Activated naive CD4-positive, alpha-beta T cell treated with anti-CD3 and anti-CD28 coated beads, Interleukin-2, amount 50 U/mL, for 16 hours (primary cell): ENCODE results near the gene MEPCE.

ENCODE experiments used
- DNase-seq: peaks from one replicate; pipeline ENCODE4 v3.0.0-alpha.2; 2020

Gene MEPCE

DNA sequence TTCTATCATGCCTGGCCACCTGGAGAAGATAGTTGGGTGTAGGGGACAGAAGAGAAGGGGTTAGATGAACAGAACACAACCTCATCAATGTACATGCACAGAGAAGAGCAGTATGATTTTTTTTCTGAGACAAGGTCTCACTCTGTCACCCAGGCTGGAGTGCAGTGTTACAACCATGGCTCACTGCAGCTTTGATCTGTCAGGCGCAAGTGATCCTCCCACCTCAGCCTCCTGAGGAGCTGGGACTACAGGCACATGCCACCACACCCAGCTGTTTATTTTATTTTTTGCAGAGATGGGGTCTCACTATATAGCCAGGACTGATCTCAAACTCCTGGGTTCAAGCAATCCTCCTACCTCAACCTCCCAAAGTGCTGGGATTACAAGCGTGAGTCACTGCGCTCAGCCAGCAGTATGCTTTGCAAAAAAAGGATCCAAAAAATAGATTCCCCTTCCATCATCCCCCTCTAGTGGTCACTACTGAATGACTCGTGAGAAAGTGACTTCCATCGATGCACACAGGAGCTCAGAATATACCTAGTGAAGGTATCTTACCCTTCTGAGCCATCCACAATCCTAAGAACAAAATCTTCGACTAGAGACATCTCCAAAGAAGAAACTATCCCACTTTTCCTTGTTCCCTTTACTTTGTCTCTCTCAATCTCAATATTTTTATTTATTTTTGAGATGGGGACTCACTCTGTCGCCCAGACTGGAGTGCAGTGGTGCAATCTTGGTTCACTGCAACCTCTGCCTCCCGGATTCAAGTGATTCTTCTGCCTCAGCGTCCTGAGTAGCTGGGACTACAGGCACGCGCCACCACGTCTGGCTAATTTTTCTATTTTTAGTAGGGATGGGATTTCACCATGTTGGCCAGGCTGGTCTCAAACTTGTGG, 22.1 kb upstream of the MEPCE start:
- DNase-seq: peak; percentile 30

DNA sequence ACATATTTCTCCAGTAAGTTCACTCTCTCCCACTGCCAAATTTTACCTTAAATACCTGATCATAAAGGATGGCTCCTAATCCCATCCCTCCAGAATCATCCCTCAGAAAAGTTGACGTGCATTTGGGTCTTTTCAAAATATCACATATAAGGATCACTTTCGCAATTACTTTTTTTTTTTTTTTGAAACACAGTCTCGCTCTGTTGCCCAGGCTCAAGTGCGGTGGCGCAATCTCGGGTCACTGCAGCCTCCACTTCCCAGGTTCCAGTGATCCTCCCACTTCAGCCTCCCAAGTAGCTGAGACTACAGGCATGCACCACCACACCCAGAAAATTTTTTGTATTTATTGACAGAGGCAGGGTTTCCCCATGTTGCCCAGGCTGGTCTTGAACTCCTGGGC, 18.5 kb upstream of the MEPCE start:
- DNase-seq: no peak

DNA sequence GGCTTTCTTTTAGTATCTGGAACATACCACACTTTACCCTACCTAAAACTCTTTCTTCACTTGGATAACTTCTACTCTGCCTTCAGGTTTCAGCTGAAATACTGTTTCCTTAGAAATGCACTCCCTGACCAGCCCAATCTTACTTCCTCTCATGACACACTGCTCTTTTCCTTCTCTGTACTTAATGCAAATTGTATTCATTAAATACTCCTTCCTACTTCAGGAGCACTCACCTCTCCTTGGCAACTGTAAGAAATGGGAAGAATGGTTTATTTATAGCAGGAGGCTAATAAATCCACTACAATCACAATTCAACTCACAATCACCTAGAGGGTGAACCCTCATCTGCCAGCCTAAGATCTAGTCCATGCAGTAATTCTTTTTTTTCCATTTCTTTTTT, 16.3 kb upstream of the MEPCE start:
- no peak for DNase-seq

DNA sequence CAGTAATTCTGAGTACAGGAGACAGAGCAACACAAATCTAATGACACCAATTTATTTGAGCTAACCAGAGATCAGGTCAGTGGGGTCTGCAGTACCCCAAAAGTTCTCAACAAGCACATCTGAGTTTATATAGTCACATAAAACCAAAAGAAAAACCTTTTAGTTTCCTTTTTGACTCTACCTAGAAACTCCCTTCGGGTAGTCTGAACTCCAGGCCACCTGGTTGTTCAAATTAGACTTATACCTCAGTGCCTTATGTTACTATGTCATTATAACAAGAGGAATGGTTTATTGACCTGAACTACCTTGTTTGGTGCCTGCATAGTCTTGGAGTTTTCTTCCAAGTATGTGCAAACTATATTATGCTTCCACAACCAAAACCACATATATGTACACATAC, 15.7 kb upstream of the MEPCE start:
- DNase-seq: no peak

- DNase-seq: no peak
Measured at GRCh38 chr7:100415448-100415847, 14.2 kb upstream of the MEPCE start.

DNA sequence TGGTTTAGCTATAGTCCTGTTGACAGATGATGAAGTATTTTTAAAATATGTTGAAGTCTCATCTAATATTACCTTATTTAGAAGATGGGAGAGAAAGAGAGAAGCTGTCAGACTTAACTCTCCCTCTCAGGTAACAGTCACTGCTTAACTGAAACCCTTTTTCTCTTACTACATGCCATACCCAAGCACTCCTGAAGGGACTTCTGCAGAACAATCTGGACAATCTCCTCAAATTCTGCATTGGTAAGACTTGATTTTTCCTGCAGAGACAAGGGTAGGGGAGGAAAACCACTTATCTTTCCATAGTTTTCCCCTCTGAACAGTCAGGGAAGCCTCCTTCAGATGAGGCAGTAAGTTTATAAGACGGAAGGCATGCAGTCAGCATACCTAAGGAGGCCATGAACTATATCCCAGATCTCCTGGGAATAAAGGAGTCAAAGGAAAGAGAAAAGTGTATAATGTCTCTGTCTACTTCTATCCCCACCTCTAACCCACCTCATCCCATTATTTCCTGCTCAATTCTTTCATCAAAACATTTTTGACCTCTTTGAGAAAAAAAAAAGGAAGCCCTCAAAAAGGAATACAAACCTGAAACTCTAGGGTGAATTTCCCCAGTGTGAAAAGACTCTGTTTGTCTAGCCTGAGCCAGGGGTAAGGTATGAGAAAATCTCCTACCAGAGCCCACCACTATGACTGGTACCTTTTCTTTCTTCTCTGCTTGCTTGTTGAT, 10.5 kb upstream of the MEPCE start:
- no peak for DNase-seq

GRCh38 chr7:100419660-100420226, 9.9 kb upstream of the MEPCE start:
- no peak for DNase-seq

- no peak for DNase-seq
Measured at GRCh38 chr7:100423315-100423714, 6.3 kb upstream of the MEPCE start.

GRCh38 chr7:100425347-100425746, 4.3 kb upstream of the MEPCE start:
- DNase-seq: no peak

GRCh38 chr7:100426516-100426915, 3.1 kb upstream of the MEPCE start:
- DNase-seq: no peak

- no peak for DNase-seq
Measured at GRCh38 chr7:100427762-100428198, 1.9 kb upstream of the MEPCE start.

GRCh38 chr7:100428199-100428966, 1.2 kb upstream of the MEPCE start, which contains the start of gene ZCWPW1:
TSS of gene ZCWPW1 (minus strand) at chr7:100428703. CDS start at chr7:100420649, 8,054 bp downstream.
- peak; percentile 96 for DNase-seq

- peak; percentile 100 for DNase-seq
Measured at GRCh38 chr7:100428967-100429636, 529 bp upstream of the MEPCE start.

GRCh38 chr7:100430493-100431285, 1.1 kb downstream of the MEPCE start:
- peak; percentile 52 for DNase-seq

DNA sequence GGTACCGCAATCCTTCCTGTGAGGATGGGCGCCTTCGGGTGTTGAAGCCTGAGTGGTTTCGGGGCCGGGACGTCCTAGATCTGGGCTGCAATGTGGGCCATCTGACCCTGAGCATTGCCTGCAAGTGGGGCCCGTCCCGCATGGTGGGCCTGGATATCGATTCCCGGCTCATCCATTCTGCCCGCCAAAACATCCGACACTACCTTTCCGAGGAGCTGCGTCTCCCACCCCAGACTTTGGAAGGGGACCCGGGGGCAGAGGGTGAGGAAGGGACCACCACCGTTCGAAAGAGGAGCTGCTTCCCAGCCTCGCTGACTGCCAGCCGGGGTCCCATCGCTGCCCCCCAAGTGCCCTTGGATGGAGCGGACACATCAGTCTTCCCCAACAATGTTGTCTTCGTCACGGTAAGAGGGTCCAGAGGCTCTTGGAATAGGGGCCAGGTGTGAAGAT, 1.7 kb downstream of the MEPCE start:
- DNase-seq: no peak

- no peak for DNase-seq
Measured at GRCh38 chr7:100432053-100432452, 2.4 kb downstream of the MEPCE start.

GRCh38 chr7:100432621-100433275, 3.1 kb downstream of the MEPCE start:
- DNase-seq: no peak

DNA sequence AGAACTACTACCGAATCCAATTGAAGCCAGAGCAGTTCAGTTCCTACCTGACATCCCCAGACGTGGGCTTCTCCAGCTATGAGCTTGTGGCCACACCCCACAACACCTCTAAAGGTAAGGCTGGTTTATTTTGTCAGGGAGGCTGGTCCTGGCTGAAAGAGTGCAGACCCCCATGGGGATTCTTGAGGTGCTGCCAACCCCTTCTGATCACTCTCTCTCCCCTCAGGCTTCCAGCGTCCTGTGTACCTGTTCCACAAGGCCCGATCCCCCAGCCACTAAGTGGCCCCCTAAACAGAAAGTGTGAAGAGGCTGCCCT, 3.6 kb downstream of the MEPCE start:
- no peak for DNase-seq

- DNase-seq: no peak
Measured at GRCh38 chr7:100433592-100434296, 4.1 kb downstream of the MEPCE start.
